Kidney epithelial cell (primary cell): Measurements from ENCODE around the gene RPP25. TPM values are rescaled to one million over a fixed set of nuclear protein-coding genes. Genes with fewer than 3 reads are reported as not detected.

Experiments
- DNase-seq: peaks from one replicate; pipeline ENCODE4 v3.0.0-alpha.2; 2010; ENCODE audit warnings: low read depth
- H3K27me3 ChIP-seq: 2 replicates; pipeline ENCODE4 v1.6.0; 2011; ENCODE audit warnings: low read length; ENCODE audit not compliant: control insufficient read depth, insufficient read depth
- H3K36me3 ChIP-seq: 2 replicates; pipeline ENCODE4 v1.5.1; 2011; ENCODE audit warnings: low read length; ENCODE audit not compliant: control insufficient read depth, insufficient read depth
- H3K4me3 ChIP-seq: 2 replicates; pipeline ENCODE4 v1.5.1; 2011; ENCODE audit warnings: low read depth, mild to moderate bottlenecking, control low read depth, low read length
- total RNA-seq: library from RNA; depleted of rRNA; stranded (reverse); fragments of >200 nt; gene quantifications from 2 replicates; pipeline ENCODE4 v1.2.3, GENCODE V29; 2015
- TF ChIP-seq, protein P1 (sequence below): IDR thresholded peaks from 2 replicates; pipeline ENCODE4 v1.5.1; 2011; ENCODE audit warnings: mild to moderate bottlenecking, moderate library complexity, low read length, control low read depth, inconsistent platforms; ENCODE audit not compliant: insufficient read depth, poor library complexity, severe bottlenecking

The RPP25 gene
- total RNA-seq, 1 donor from 2014 or later, result 9.6 TPM

DNA sequence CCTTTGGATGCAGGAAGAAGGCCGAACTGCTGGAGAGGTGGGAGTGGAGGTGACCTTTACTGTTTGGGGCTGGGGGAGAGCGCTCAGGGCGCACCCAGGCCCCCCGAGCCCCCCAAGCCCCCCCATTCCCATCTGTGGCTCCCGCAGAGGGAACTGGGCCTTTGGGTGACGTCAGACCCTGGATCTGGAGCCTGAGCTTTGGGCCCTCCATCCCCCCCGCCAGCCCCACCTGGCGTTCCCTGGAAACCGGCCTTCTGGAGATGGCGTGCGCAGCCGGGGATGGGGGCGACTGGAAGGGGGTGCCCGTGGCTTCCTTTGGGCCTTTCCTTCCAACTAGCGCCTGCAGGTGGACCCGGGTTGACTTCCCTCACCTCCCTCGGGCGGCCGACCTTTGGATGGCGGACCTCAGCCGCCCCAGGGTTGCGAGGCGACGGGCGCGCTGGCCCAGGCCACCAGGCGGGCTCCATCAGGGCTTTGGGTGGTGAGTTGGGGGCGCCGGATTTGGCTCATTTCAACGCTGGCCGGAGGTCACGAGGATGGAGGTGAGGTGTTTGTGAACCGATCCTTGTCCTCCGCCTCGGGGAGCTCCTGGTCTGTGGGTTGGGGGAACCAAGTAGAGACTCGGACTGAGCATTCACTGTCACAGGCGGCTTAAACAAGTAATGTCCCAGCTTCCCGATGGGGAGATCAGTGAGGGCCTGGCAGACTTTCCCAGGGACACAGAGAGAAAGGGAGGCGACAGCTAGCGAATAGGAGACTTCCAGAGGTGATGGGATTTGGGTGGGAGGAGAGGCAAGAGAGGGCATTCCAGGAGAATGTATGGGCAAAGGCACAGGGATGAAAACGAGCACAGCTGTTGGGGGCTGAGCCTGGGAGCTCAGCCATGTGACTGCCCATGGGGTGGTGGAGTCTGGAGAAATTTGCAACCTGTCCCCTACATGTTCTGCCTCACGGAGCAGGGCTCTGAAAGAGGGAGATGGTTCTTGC is 39.5 kb upstream of the RPP25 start:
- Histone ChIP-seq H3K4me3 (peak overlapping the region; percentile 84), H3K36me3 (no peaks in the 10 kb centered on the region), H3K27me3 (peaks cover 10% of the 10 kb centered on the region)
- no peak for DNase-seq
- TF ChIP-seq, protein P1, sequence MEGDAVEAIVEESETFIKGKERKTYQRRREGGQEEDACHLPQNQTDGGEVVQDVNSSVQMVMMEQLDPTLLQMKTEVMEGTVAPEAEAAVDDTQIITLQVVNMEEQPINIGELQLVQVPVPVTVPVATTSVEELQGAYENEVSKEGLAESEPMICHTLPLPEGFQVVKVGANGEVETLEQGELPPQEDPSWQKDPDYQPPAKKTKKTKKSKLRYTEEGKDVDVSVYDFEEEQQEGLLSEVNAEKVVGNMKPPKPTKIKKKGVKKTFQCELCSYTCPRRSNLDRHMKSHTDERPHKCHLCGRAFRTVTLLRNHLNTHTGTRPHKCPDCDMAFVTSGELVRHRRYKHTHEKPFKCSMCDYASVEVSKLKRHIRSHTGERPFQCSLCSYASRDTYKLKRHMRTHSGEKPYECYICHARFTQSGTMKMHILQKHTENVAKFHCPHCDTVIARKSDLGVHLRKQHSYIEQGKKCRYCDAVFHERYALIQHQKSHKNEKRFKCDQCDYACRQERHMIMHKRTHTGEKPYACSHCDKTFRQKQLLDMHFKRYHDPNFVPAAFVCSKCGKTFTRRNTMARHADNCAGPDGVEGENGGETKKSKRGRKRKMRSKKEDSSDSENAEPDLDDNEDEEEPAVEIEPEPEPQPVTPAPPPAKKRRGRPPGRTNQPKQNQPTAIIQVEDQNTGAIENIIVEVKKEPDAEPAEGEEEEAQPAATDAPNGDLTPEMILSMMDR, result no peak

DNA sequence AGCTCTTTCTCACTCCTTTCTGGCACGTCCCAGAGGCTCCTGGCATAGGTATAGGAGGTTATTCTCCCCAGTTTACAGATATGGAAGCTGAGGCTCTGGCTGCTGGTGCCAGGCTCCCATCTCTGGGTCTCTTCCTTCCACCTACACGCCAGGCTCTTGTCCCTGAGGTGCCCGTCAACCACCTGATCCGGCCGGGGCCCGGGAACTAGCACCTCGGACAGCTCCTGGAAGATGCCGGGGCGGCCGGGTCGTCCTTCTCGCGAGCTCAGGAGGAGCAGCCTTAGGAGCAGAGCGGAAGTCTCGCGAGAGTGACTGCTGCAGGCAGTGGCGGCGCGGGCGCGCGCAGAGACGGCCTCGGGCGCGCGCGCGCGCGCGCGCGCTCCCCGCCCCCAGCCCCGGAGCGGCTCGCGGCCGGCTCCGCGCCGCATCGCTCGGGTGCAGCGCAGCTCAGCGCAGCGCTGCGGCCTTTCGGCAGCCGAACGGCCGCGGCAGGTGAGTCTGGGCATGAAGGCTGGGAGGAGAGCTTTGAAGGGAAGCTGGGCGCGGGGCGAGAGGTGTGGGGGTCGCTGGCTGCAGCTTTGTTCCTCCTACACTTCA is 38.7 kb upstream of the RPP25 start, which contains the start of gene SCAMP5:
Gene SCAMP5, plus strand, starts transcription at position 382 of the 597 bp plus-strand sequence. CDS start 16,277 bp downstream, outside the sequence.
- peak; percentile 75 for DNase-seq
- TF ChIP-seq, protein P1, result no peak
- H3K4me3 ChIP-seq, result peak within 1 kb of the TSS; percentile 84
- no peaks in the 10 kb centered on the region for H3K36me3 ChIP-seq
- H3K27me3 ChIP-seq, result peaks cover 10% of the 10 kb centered on the region

DNA sequence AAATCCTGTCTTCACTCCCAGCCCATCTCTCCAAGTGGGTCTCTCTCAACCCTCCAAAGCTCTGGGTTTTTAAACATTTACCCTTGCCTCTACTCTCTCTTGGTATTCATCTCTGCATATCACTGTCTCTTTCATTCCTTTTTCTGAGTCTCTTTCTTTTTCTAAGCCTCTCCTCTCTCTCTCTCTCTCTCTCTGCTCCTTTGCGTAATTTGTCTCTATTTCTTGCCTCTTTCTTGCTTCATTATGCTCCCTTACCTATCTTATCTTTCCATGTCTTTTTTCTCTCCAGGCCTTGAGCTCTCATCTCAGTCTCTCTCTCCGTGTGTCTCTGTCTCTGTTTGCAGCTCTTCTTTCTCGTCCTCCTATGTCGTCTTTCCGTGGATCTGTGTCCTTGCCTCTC is 38.1 kb upstream of the RPP25 start:
- TF ChIP-seq, protein P1, result no peak
- Histone ChIP-seq H3K36me3 (no peaks in the 10 kb centered on the region), H3K4me3 (peak overlapping the region; percentile 26), H3K27me3 (peaks cover 10% of the 10 kb centered on the region)
- no peak for DNase-seq

DNA sequence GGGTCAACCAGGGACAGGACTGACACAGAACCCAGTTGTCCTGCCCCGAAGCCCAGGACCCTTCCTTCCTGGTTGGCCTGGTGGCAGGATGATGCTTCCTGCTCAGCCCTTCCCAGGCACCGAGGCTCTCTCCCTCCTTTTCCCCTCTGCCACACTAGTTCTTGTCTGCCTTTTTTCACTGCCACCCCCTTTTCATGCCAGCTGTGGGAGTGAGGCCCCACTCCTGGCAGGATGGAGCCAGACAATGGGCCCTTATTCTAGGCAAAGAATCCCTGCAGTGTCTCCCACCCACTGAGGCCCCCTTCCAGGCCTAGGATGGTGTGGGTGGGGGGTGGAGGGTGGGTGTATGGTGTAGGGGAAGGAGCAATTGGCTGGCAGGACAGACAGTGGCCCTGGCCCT is 37.7 kb upstream of the RPP25 start:
- no peaks in the 10 kb centered on the region for H3K36me3 ChIP-seq
- TF ChIP-seq, protein P1, result no peak
- H3K4me3 ChIP-seq, result no peak overlapping the region
- no peak for DNase-seq
- peaks cover 10% of the 10 kb centered on the region for H3K27me3 ChIP-seq

DNA sequence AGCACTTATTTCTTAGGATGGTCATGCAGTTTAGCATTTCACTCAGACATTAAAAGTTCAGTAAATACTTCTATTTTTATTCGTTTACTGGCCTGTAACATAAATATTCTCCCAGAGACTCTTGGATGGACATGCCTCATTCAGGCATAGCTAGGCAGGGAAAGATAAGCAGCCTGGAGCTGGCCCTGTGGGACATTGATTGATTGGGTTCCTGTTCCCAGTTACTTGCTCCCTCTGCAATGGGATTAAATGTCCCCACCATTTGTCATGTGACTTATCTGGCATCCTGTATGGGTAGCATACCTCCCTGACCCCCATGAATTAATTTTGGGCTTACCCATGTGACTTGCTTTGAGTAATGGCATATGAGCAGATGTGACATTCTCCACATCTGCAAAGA is 36.0 kb upstream of the RPP25 start:
- Histone ChIP-seq H3K4me3 (no peak overlapping the region), H3K36me3 (no peaks in the 10 kb centered on the region), H3K27me3 (peaks cover 10% of the 10 kb centered on the region)
- no peak for DNase-seq
- TF ChIP-seq, protein P1, result no peak
